Endothelial cell of umbilical vein (primary cell): ENCODE measurements around the gene VRK2. TPM values are rescaled to one million over a fixed set of nuclear protein-coding genes. Genes with fewer than 3 reads are reported as not detected.

ENCODE experiments used
- BruUV-seq: library from RNA; stranded (reverse); fragments of 400-500 nt; replicated peaks from 2 replicates; lab custom pipeline; 2021; lab: Mats Ljungman, UMichigan
- CTCF ChIA-PET: fragments of 300-600, 350-600 bp; sonication (Branson Sonifier 250); formaldehyde crosslinking; loops from one replicate; lab custom pipeline; 2021; ENCODE audit warnings: antibody characterized with exemption, inconsistent platforms; lab: Charles Lee
- POLR2A ChIA-PET: fragments of 300-600, 350-600 bp; sonication (Branson Sonifier 250); formaldehyde crosslinking; loops from one replicate; lab custom pipeline; 2021; ENCODE audit warnings: antibody characterized with exemption, inconsistent platforms; lab: Charles Lee
- DNase-seq: peaks from one replicate; pipeline ENCODE4 v3.0.0-alpha.2; 2011; ENCODE audit warnings: low read depth, low spot score
- FAIRE-seq: peaks from 2 replicates; lab custom pipeline; 2011; peaks lifted over from hg19 to GRCh38; lab: Jason Lieb, UNC
- H2AFZ ChIP-seq: 2 replicates; pipeline ENCODE4 v1.6.0; 2012; ENCODE audit warnings: low read depth, low read length, control low read depth, inconsistent platforms
- H3K27ac ChIP-seq: 2 replicates; pipeline ENCODE4 v1.5.1; 2011; ENCODE audit warnings: low read depth, mild to moderate bottlenecking, control low read depth, low read length, moderate library complexity; ENCODE audit not compliant: insufficient read depth
- H3K27me3 ChIP-seq, 2 experiments: 2 replicates each; pipeline versions ENCODE4 v1.6.0 to v1.6.1; 2011; ENCODE audit warnings: low read length in 2 of 2, mixed read lengths in 1 of 2; ENCODE audit not compliant: control insufficient read depth in 2 of 2, insufficient read depth in 2 of 2
- H3K36me3 ChIP-seq, 2 experiments: 2 replicates in 1 of 2; 3 replicates in 1 of 2; pipeline ENCODE4 v1.5.1; 2011; ENCODE audit warnings: low read length in 2 of 2, mild to moderate bottlenecking in 1 of 2, moderate library complexity in 1 of 2; ENCODE audit not compliant: control insufficient read depth in 2 of 2, insufficient read depth in 2 of 2; ENCODE audit errors: extremely low read depth in 1 of 2
- H3K4me1 ChIP-seq: 3 replicates; pipeline ENCODE4 v1.5.1; 2011; ENCODE audit warnings: mild to moderate bottlenecking, low read length; ENCODE audit not compliant: control insufficient read depth, insufficient read depth; ENCODE audit errors: extremely low read depth
- H3K4me2 ChIP-seq: 2 replicates; pipeline ENCODE4 v1.6.1; 2011; ENCODE audit warnings: low read length, control low read depth, mixed read lengths; ENCODE audit not compliant: insufficient read depth
- H3K4me3 ChIP-seq, 3 experiments: fragments of 200-600 bp in 1 of 3; sonication (generic), shearing (Covaris generic) in 1 of 3; replicated peaks in 1 of 3; 2 replicates each; pipeline ENCODE4 v1.5.1; 2011 to 2016; ENCODE audit warnings: control low read depth in 3 of 3, low read length in 3 of 3, mild to moderate bottlenecking in 2 of 3, inconsistent platforms in 1 of 3, low read depth in 1 of 3, moderate library complexity in 1 of 3; ENCODE audit not compliant: insufficient read depth in 1 of 3
- H3K79me2 ChIP-seq: 2 replicates; pipeline ENCODE4 v1.6.0; 2012; ENCODE audit warnings: low read length, inconsistent platforms; ENCODE audit not compliant: control insufficient read depth, insufficient read depth
- H3K9ac ChIP-seq: replicated peaks from 2 replicates; pipeline ENCODE3; 2011; ENCODE audit warnings: low read length, control low read depth; ENCODE audit not compliant: insufficient read depth; ENCODE audit errors: extremely low read depth
- H3K9me1 ChIP-seq: replicated peaks from 3 replicates; pipeline ENCODE4 v1.6.0; 2011; ENCODE audit warnings: mild to moderate bottlenecking, low read length; ENCODE audit not compliant: control insufficient read depth, insufficient read depth; ENCODE audit errors: extremely low read depth
- H3K9me3 ChIP-seq: replicated peaks from 2 replicates; pipeline ENCODE4 v1.5.1; 2012; ENCODE audit warnings: low read length, inconsistent platforms; ENCODE audit not compliant: control insufficient read depth, insufficient read depth
- H4K20me1 ChIP-seq: replicated peaks from 2 replicates; pipeline ENCODE3; 2011; ENCODE audit warnings: mild to moderate bottlenecking, low read length; ENCODE audit not compliant: control insufficient read depth, insufficient read depth; ENCODE audit errors: extremely low read depth
- EZH2 ChIP-seq: IDR thresholded peaks from 2 replicates; pipeline ENCODE4 v1.6.1; 2012; ENCODE audit warnings: borderline replicate concordance, low read depth, mild to moderate bottlenecking, moderate library complexity, low read length, inconsistent platforms; ENCODE audit not compliant: severe bottlenecking
- FOS ChIP-seq: IDR thresholded peaks from 2 replicates; pipeline ENCODE4 v1.6.1; 2011; ENCODE audit warnings: mild to moderate bottlenecking, low read length, moderate library complexity, borderline replicate concordance; ENCODE audit not compliant: insufficient read depth
- GATA2 ChIP-seq: IDR thresholded peaks from 2 replicates; pipeline ENCODE4 v1.7.0; 2011; ENCODE audit warnings: low read depth, mild to moderate bottlenecking, moderate library complexity, mixed read lengths, low read length; ENCODE audit not compliant: insufficient read length, insufficient read depth
- JUN ChIP-seq: IDR thresholded peaks from 2 replicates; pipeline ENCODE4 v1.6.1; 2011; ENCODE audit warnings: borderline replicate concordance, low read depth; ENCODE audit not compliant: insufficient read length, insufficient read depth
- MAX ChIP-seq: IDR thresholded peaks from 2 replicates; pipeline ENCODE4 v1.6.1; 2011; ENCODE audit not compliant: insufficient read depth, insufficient read length
- MYC ChIP-seq: IDR thresholded peaks from one replicate; pipeline ENCODE4 v1.6.1; 2011; ENCODE audit warnings: mild to moderate bottlenecking, low read depth, low read length
- POLR2A ChIP-seq: IDR thresholded peaks from 2 replicates; pipeline ENCODE4 v1.6.1; 2012; ENCODE audit warnings: low read depth, mild to moderate bottlenecking, control low read depth, low read length
- POLR2AphosphoS5 ChIP-seq: IDR thresholded peaks from 2 replicates; pipeline ENCODE4 v1.6.1; 2012; ENCODE audit warnings: low read depth, mild to moderate bottlenecking, control low read depth, low read length, moderate library complexity; ENCODE audit not compliant: insufficient read depth
- dilution Hi-C: fragments of 300-500 bp; cut with MboI; formaldehyde crosslinking; loops from one replicate; pipeline ENCODE4 v1.15.0; 2019; ENCODE audit warnings: low sequenced_read_pairs; ENCODE audit not compliant: extremely low pct_ligation_motif_present
- intact Hi-C: fragments of 100-400 bp; cut with micrococcal nuclease; formaldehyde crosslinking; loops from one replicate; pipeline ENCODE4 v1.10.0; 2022
- polyA plus RNA-seq, 4 experiments: library from polyadenylated mRNA; depleted of rRNA in 3 of 4; stranded (reverse) in 3 of 4; unstranded in 1 of 4; fragments of >200 nt; gene quantifications; 2 replicates each; pipeline versions ENCODE4 v1.2.1 to v1.2.3, GENCODE V29; 2011 to 2012; ENCODE audit warnings: missing spikeins in 1 of 4
- total RNA-seq: library from RNA; stranded (reverse); gene quantifications from 2 replicates; pipeline ENCODE4 v1.2.3, GENCODE V29; 2021
- TF ChIP-seq, protein P1 (sequence below), 2 donors: IDR thresholded peaks; 1 replicate in 1 of 2; 2 replicates in 1 of 2; pipeline ENCODE4 v1.5.1; 2011; ENCODE audit warnings: low read length in 2 of 2, mild to moderate bottlenecking in 2 of 2, moderate library complexity in 2 of 2, control low read depth in 1 of 2, inconsistent platforms in 1 of 2, low read depth in 1 of 2; ENCODE audit not compliant: insufficient read depth in 1 of 2; ENCODE audit errors: extremely low read depth in 1 of 2

The VRK2 gene
- total and polyA plus RNA-seq, 2 donors (not counting 3 experiments of a cell fraction or from before 2014, with no cell fraction given) = 11.2 to 35.2 TPM

DNA sequence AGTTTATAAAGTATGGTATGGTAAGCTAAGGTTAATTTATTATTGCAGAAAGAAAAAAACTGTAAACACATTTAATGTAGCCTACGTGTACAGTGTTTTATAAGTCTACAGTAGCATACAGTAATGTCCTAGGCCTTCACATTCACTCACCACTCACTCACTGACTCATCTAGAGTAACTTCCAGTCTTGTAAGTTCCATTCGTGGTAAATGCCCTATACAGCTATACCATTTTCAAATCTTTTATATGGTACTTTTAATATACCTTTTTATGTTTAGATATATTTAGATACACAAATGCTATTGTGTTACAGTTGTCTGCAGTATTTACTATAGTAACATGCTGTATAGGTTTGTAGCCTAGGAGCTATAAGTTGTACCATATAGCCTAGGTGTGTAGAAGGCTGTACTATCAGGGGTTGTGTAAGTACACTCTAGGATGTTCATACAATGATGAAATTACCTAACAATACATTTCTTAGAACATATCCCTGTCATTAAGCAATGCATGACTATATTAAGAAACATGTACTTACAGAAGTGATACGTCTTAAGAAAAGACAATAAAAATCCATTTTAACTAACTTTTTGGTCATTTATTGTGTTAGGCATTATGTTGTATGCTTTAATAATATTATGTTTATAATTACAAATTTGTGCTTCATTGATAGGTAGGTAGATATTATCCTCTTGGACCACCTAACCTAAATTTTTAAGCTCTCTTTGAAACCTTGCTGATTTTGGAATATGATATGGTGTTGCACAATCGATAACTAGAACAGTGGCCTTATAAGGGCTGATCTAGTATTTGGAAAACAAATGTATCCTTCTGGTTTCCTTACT is 51.9 kb downstream of the VRK2 start:
- Histone ChIP-seq H4K20me1 (no peaks in the 10 kb centered on the region), H3K36me3 (no peaks in the 10 kb centered on the region), H3K27ac (no peak overlapping the region), H3K27me3 (no peaks in the 10 kb centered on the region), H3K79me2 (peaks cover 4% of the 10 kb centered on the region), H3K9me1 (no peaks in the 10 kb centered on the region), H3K4me1 (no peaks in the 10 kb centered on the region), H3K9me3 (no peaks in the 10 kb centered on the region), H3K9ac (no peak overlapping the region), H3K4me2 (no peak overlapping the region), H2AFZ (no peak overlapping the region), H3K4me3 (no peak overlapping the region)
- dilution Hi-C loops (no loop called here), intact Hi-C loops (no loop called here)
- FAIRE-seq (no peak), DNase-seq (no peak)
- ChIA-PET POLR2A (no interaction called here), CTCF (interaction anchor here (2.1 kb wide), 1 partner anchor 9 kb away, joined by 8 read pairs; no protein-coding TSS in a partner anchor)
- TF ChIP-seq JUN (no peak), EZH2 (no peak), POLR2A (no peak), FOS (no peak)
- no TSS peak for BruUV-seq

DNA sequence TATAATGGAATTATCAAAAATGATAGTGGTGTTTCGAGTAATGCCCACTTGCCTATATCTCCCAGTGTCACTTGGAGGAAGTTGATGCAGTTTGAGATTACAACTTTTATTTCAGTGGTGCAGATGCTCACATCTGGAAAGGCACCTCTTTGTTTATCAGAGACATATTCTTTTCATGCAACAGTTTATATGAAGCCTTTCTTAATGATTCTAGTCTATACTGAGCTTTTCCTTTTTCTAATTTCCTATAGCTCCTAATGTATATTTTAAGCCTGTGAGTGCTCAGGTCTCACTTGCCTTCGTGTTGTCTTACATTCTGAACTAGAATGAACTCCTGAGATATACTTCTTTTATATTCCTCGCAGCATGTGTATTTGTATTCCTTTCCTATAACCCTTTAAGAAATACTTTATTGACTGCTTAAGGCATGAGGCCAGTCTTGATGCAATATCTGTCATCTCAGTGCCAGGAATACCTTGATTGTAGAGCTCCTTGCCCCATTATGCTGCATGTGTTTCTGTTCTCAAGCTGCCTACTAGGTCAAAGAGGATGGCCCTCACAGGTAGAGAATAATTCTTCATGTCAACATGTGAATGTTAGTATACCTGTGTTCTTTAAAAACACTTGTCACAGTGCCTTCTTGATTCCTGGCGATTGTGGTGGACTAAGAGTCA is 52.6 kb downstream of the VRK2 start:
- FAIRE-seq = no peak
- dilution Hi-C loops (no loop called here), intact Hi-C loops (no loop called here)
- CTCF ChIA-PET = interaction anchor here (2.1 kb wide), 1 partner anchor 8 kb away, joined by 8 read pairs; no protein-coding TSS in a partner anchor
- Histone ChIP-seq H3K79me2 (peaks cover 4% of the 10 kb centered on the region), H4K20me1 (no peaks in the 10 kb centered on the region), H3K27ac (no peak overlapping the region), H3K4me3 (no peak overlapping the region), H3K9ac (no peak overlapping the region), H2AFZ (no peak overlapping the region), H3K36me3 (no peaks in the 10 kb centered on the region), H3K9me3 (no peaks in the 10 kb centered on the region), H3K27me3 (no peaks in the 10 kb centered on the region), H3K9me1 (no peaks in the 10 kb centered on the region), H3K4me2 (no peak overlapping the region), H3K4me1 (no peaks in the 10 kb centered on the region)
- POLR2A ChIA-PET = no interaction called here
- no peak for TF ChIP-seq MAX
- TF ChIP-seq POLR2A = no peak
- no peak for TF ChIP-seq EZH2
- no peak for TF ChIP-seq MYC
- TF ChIP-seq FOS = no peak
- TF ChIP-seq, protein P1, sequence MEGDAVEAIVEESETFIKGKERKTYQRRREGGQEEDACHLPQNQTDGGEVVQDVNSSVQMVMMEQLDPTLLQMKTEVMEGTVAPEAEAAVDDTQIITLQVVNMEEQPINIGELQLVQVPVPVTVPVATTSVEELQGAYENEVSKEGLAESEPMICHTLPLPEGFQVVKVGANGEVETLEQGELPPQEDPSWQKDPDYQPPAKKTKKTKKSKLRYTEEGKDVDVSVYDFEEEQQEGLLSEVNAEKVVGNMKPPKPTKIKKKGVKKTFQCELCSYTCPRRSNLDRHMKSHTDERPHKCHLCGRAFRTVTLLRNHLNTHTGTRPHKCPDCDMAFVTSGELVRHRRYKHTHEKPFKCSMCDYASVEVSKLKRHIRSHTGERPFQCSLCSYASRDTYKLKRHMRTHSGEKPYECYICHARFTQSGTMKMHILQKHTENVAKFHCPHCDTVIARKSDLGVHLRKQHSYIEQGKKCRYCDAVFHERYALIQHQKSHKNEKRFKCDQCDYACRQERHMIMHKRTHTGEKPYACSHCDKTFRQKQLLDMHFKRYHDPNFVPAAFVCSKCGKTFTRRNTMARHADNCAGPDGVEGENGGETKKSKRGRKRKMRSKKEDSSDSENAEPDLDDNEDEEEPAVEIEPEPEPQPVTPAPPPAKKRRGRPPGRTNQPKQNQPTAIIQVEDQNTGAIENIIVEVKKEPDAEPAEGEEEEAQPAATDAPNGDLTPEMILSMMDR (IDR thresholded peaks at IDR 0.05; ENCODE audit: extremely low read depth in 1 of 2, insufficient read depth in 1 of 2, low read depth in 1 of 2, low read length in 2 of 2) = no peak
- no peak for TF ChIP-seq JUN
- no peak for TF ChIP-seq POLR2AphosphoS5
- no peak for TF ChIP-seq GATA2
- BruUV-seq = no TSS peak
- no peak for DNase-seq
